Activated CD4-positive, alpha-beta T cell treated with anti-CD3 and anti-CD28 coated beads, Interleukin-2, amount 10 ng/mL, durations not matched to agents 7 days and 5 days (primary cell): ENCODE measurements around the gene C1QL3. TPM values are rescaled to one million over a fixed set of nuclear protein-coding genes. Genes with fewer than 3 reads are reported as not detected.

ENCODE experiments used
- CTCF ChIA-PET: fragments of 350-600 bp; sonication (Branson Sonifier 250); formaldehyde crosslinking; loops from one replicate; lab custom pipeline; 2021; ENCODE audit warnings: antibody characterized with exemption; lab: Charles Lee
- POLR2A ChIA-PET: fragments of 350-600 bp; sonication (Branson Sonifier 250); formaldehyde crosslinking; loops from one replicate; lab custom pipeline; 2021; ENCODE audit warnings: antibody characterized with exemption; lab: Charles Lee
- DNase-seq: peaks from one replicate; pipeline ENCODE4 v3.0.0-alpha.2; 2020
- H3K27ac Mint-ChIP-seq: one replicate; pipeline ENCODE4 v1.8.0; 2021; ENCODE audit warnings: mild to moderate bottlenecking, moderate library complexity, mixed read lengths
- H3K27me3 Mint-ChIP-seq: one replicate; pipeline ENCODE4 v1.8.0; 2021; ENCODE audit warnings: mixed read lengths
- H3K36me3 Mint-ChIP-seq: one replicate; pipeline ENCODE4 v1.8.0; 2021; ENCODE audit warnings: low read depth, mixed read lengths
- H3K4me1 Mint-ChIP-seq: one replicate; pipeline ENCODE4 v1.8.0; 2021; ENCODE audit warnings: mixed read lengths
- H3K4me3 Mint-ChIP-seq: one replicate; pipeline ENCODE4 v1.8.0; 2021; ENCODE audit warnings: mild to moderate bottlenecking, moderate library complexity, mixed read lengths
- H3K9me3 Mint-ChIP-seq: one replicate; pipeline ENCODE4 v1.8.0; 2021; ENCODE audit warnings: mixed read lengths
- total RNA-seq, 2 experiments: library from RNA; stranded (reverse); gene quantifications; one replicate each; pipeline ENCODE4 v1.2.3, GENCODE V29; 2021

C1QL3 gene
- total RNA-seq, 2 experiments from 2014 or later: 0.12 TPM; not detected in 1

DNA sequence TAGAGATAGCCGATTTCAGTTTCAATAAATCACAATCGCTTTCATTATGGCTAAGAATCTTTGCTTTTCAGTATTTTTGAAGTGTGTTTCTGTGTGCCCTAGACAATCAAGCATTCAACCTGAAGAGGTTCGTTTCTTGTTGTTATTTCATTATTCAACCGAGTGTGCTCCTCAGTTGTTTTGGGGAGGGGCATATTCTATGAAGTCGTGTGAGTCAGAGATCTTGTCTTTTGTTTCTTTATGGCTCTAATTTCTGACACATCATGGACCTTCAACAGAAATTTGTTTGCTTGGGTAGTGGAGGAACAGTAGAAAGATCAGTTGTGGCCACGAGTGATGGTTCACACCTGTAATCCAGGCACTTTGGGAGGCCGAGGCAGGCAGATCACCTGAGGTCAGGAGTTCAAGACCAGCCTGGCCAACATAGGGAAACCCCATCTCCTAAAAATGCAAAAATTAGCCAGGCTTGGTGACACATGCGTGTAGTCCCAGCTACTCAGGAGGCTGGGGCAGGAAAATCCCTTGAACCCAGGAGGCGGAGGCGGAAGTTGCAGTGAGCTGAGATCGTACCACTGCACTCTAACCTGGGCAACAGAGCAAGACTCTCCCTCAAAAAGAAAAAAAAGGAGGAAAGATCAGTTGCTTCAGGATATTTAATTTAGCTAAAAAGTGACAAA is 38.3 kb downstream of the C1QL3 start:
- H3K36me3 Mint-ChIP-seq: peaks cover 10% of the 10 kb centered on the region
- no peaks in the 10 kb centered on the region for H3K27me3 Mint-ChIP-seq
- no peaks in the 10 kb centered on the region for H3K4me1 Mint-ChIP-seq
- H3K9me3 Mint-ChIP-seq: no peaks in the 10 kb centered on the region
- ChIA-PET CTCF (interaction anchor here (0.6 kb wide), 1 partner anchor 9 kb away, joined by 3 read pairs; no protein-coding TSS in a partner anchor), POLR2A (no interaction called here)
- no peak overlapping the region for H3K4me3 Mint-ChIP-seq
- H3K27ac Mint-ChIP-seq: no peak overlapping the region
- no peak for DNase-seq

DNA sequence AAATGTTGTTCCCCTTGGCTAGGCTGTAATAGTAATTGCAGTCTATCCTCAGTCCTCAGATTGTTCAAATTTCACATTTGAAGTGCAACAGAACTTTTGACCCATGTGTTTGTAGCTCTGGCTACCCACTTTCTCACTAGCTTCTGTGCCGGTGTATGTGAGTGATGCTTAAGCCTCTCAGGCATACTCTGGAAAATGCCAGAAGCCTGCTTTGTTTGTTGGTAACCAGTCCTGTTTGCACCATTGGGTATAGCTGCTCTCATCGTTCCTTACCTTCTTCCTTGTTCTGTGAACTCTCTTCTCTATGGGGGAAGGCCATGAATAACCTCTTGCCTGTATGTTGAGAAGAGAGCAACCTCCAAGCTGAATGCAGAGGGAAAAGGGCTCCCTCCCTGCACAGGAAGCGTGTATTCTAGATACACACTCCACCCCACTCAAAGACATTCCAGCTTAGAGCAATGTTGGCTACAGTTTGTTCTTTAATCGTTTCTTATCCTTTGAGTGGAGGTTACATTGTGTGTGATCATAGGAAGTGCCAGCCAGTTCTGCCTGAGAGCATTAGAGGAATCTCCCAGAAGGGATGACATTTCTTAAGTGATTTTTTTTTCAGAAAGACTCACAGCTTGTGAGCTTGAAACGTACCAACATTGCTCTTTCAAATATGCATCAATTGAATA is 40.5 kb downstream of the C1QL3 start:
- Mint-ChIP-seq H3K36me3 (peaks cover under 1% of the 10 kb centered on the region), H3K4me1 (no peaks in the 10 kb centered on the region), H3K27me3 (no peaks in the 10 kb centered on the region), H3K27ac (no peak overlapping the region), H3K9me3 (no peaks in the 10 kb centered on the region), H3K4me3 (no peak overlapping the region)
- ChIA-PET CTCF (interaction anchor here (1.0 kb wide), 1 partner anchor 15 kb away, joined by 3 read pairs; no protein-coding TSS in a partner anchor), POLR2A (no interaction called here)
- no peak for DNase-seq

DNA sequence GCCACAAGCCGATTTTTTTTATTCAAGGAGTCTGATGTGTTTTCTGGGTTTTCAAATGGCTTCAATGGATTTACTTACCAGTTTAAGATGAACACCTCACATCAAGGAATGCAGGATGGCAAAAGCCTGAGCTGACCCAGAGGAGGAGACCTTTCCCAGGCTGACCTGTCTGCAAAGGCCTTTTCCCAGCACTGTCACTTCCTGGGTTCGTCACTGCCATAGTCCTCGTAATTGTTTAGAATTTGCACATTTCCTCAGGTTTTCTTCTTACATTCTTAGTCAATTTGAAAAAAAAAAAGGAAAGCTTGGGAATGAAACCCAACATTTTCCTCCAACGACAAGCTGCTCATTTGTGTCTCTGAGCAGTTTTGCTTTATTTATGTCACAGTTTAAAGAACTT is 42.9 kb downstream of the C1QL3 start:
- Mint-ChIP-seq H3K27ac (no peak overlapping the region), H3K27me3 (no peaks in the 10 kb centered on the region), H3K4me1 (no peaks in the 10 kb centered on the region), H3K36me3 (no peaks in the 10 kb centered on the region), H3K9me3 (no peaks in the 10 kb centered on the region), H3K4me3 (no peak overlapping the region)
- no peak for DNase-seq
- ChIA-PET POLR2A (interaction anchor here (0.6 kb wide), 2 partner anchors 42 to 568 kb away, joined by 3 to 6 read pairs; no protein-coding TSS in a partner anchor), CTCF (no interaction called here)

DNA sequence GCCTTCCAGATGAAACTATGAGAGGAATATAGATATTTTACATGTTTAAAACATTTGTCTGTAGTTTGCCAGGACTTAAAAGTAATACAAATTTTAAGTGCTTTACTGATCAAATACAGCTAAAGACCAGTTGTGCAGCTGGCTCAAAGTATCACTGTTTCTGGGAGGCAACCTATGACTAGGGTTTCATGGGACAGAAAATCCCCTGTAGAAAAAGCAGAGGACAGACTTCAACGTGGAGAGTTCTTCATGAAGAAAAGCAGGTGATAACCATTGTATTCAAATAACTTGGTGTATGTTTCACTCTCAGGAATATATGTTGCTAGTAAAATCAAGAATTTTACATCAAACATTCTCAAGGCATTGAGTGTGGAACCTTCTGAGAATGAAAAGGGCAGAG is 43.9 kb downstream of the C1QL3 start:
- no peak overlapping the region for H3K4me3 Mint-ChIP-seq
- H3K36me3 Mint-ChIP-seq: peaks cover 2% of the 10 kb centered on the region
- H3K27ac Mint-ChIP-seq: no peak overlapping the region
- H3K9me3 Mint-ChIP-seq: no peaks in the 10 kb centered on the region
- no peaks in the 10 kb centered on the region for H3K27me3 Mint-ChIP-seq
- POLR2A ChIA-PET: no interaction called here
- no peaks in the 10 kb centered on the region for H3K4me1 Mint-ChIP-seq
- CTCF ChIA-PET: no interaction called here
- no peak for DNase-seq

DNA sequence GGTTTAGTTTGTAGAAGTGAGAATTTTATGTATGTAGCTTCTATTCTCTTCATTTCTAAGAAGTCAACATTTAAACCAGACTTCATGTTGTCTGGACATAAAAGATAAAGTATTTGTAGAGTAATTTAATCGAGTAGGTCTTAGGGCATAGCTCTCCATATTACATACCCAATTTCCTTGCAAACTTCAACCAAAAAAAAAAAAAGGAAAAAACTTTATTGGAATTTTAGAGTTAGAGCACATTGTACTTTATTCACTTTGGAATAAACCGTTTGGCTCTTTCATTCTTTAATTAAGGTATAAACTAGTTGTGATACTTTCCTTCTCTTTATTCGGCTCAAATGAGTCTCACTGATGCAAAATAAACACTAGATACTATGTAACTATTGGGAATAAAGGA is 48.9 kb downstream of the C1QL3 start:
- ChIA-PET POLR2A (no interaction called here), CTCF (no interaction called here)
- H3K36me3 Mint-ChIP-seq: peaks cover 16% of the 10 kb centered on the region
- no peak overlapping the region for H3K4me3 Mint-ChIP-seq
- H3K4me1 Mint-ChIP-seq: peaks cover 10% of the 10 kb centered on the region
- DNase-seq: no peak
- H3K27ac Mint-ChIP-seq: no peak overlapping the region
- H3K9me3 Mint-ChIP-seq: no peaks in the 10 kb centered on the region
- no peaks in the 10 kb centered on the region for H3K27me3 Mint-ChIP-seq

DNA sequence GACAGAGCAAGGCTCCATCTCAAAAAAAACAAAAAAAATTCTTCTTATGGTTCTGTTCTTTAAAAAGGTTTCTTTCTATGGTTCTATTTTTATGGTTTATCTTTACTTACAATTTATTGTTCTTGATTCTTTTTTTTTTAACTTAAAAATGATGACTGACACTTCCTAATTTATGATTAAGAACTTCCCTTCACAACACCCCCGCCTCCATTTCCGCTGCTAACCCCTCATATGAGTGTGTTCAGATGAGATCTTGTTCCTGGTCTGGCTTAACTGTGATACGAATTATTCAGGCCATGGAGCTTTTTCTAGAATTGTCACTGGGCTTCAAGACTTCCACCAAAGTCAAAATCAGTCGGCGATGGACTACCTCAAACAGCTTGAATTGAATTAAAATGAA is 50.9 kb downstream of the C1QL3 start:
- no peak for DNase-seq
- H3K36me3 Mint-ChIP-seq: peaks cover 16% of the 10 kb centered on the region
- ChIA-PET CTCF (no interaction called here), POLR2A (no interaction called here)
- no peak overlapping the region for H3K27ac Mint-ChIP-seq
- H3K4me3 Mint-ChIP-seq: no peak overlapping the region
- peaks cover 10% of the 10 kb centered on the region for H3K4me1 Mint-ChIP-seq
- no peaks in the 10 kb centered on the region for H3K27me3 Mint-ChIP-seq
- H3K9me3 Mint-ChIP-seq: no peaks in the 10 kb centered on the region

DNA sequence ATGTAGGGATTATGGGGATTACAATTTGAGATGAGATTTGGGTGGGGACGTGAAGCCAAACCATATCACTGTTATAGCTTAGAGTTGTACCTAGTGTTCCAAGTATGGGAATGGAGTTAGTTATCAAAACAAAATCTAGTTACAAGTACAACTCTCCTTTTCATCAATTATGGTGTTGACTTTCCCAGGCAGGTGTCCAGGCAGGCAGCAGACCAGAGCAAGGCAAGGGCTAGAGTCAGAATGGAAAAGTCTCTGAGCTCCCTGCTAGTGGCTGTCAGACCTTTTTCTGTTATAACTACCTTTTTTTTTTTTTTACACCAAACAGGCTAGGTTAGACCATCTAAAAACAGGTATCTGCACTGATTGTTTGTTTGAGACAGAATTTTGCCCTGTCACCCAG is 55.7 kb downstream of the C1QL3 start:
- no peaks in the 10 kb centered on the region for H3K27me3 Mint-ChIP-seq
- H3K36me3 Mint-ChIP-seq: peaks cover 30% of the 10 kb centered on the region
- H3K27ac Mint-ChIP-seq: no peak overlapping the region
- ChIA-PET CTCF (interaction anchor here (0.6 kb wide), 1 partner anchor 28 kb away, joined by 3 read pairs; no protein-coding TSS in a partner anchor), POLR2A (no interaction called here)
- peaks cover 3% of the 10 kb centered on the region for H3K9me3 Mint-ChIP-seq
- no peak overlapping the region for H3K4me3 Mint-ChIP-seq
- DNase-seq: no peak
- H3K4me1 Mint-ChIP-seq: peaks cover 10% of the 10 kb centered on the region

Other genes with a start within 250 kb of the C1QL3 start
- 10 to 100 TPM; 18.2 to 19.2 TPM for gene PTER, start 84.9 kb downstream of the C1QL3 start, total RNA-seq